GM12878 (cell line): ENCODE measurements around the gene CD244. TPM values are rescaled to one million over a fixed set of nuclear protein-coding genes. Genes with fewer than 3 reads are reported as not detected.

Experiments
- ATAC-seq: fragments of 200-7000 bp; cut with Tn5 transposase; 3 replicates; pipeline ENCODE4 v1.9.1; 2020; ENCODE audit warnings: mild to moderate bottlenecking, moderate library complexity
- BruUV-seq: library from RNA; stranded (reverse); fragments of 400-500 nt; replicated peaks from 2 replicates; lab custom pipeline; 2021; lab: Mats Ljungman, UMichigan
- CTCF ChIA-PET: fragments of 300-600 bp; sonication (Branson Sonifier 250); formaldehyde crosslinking; extraction: SDS; loops from one replicate; lab custom pipeline; 2021; ENCODE audit warnings: inconsistent platforms; lab: Yijun Ruan, JAX
- POLR2A ChIA-PET: fragments of 350-600 bp; formaldehyde crosslinking; extraction: SDS; loops from one replicate; lab custom pipeline; 2021; ENCODE audit warnings: inconsistent platforms; lab: Charles Lee
- RAD21 ChIA-PET: fragments of 300-600 bp; sonication (Branson Sonifier 250); formaldehyde crosslinking; loops from one replicate; lab custom pipeline; 2023; ENCODE audit warnings: antibody characterized with exemption; ENCODE audit not compliant: unreplicated experiment; lab: Charles Lee
- SMC1A ChIA-PET: fragments of 300-600 bp; sonication (Branson Sonifier 250); formaldehyde crosslinking; loops from one replicate; lab custom pipeline; 2023; ENCODE audit not compliant: unreplicated experiment, uncharacterized antibody; lab: Charles Lee
- DNase-seq: peaks from one replicate; pipeline ENCODE4 v3.0.0-alpha.2; 2011; ENCODE audit warnings: low read depth, low spot score
- FAIRE-seq: peaks from 3 replicates; lab custom pipeline; 2011; peaks lifted over from hg19 to GRCh38; lab: Jason Lieb, UNC
- H2AFZ ChIP-seq: 2 replicates; pipeline ENCODE4 v1.6.0; 2011; ENCODE audit warnings: low read depth, low read length, control low read depth; ENCODE audit not compliant: control insufficient read depth
- H3K27ac ChIP-seq: 2 replicates; pipeline ENCODE4 v1.5.1; 2011; ENCODE audit warnings: control low read depth; ENCODE audit not compliant: control insufficient read depth, insufficient read depth
- H3K27me3 ChIP-seq, 2 experiments: replicated peaks in 1 of 2; 2 replicates each; pipeline versions ENCODE4 v1.6.0 to v1.6.1; 2011; ENCODE audit warnings: low read length in 1 of 2; ENCODE audit not compliant: control insufficient read depth in 2 of 2, insufficient read depth in 2 of 2
- H3K36me3 ChIP-seq, 2 experiments: 2 replicates each; pipeline ENCODE4 v1.5.1; 2011; ENCODE audit warnings: low read length in 1 of 2; ENCODE audit not compliant: control insufficient read depth in 2 of 2, insufficient read depth in 2 of 2
- H3K4me1 ChIP-seq: 2 replicates; pipeline ENCODE4 v1.6.1; 2011; ENCODE audit warnings: mild to moderate bottlenecking, low read length, moderate library complexity, mixed read lengths; ENCODE audit not compliant: control insufficient read depth, insufficient read depth
- H3K4me2 ChIP-seq: 2 replicates; pipeline ENCODE4 v1.6.0; 2011; ENCODE audit warnings: control low read depth; ENCODE audit not compliant: control insufficient read depth, insufficient read depth
- H3K4me3 ChIP-seq: fragments of 200-600 bp; sonication (generic); 2 replicates; pipeline ENCODE4 v1.5.1; 2016
- H3K79me2 ChIP-seq: 2 replicates; pipeline ENCODE4 v1.6.0; 2011; ENCODE audit warnings: low read length; ENCODE audit not compliant: control insufficient read depth, insufficient read depth
- H3K9ac ChIP-seq: 2 replicates; pipeline ENCODE4 v1.8.0; 2011; ENCODE audit warnings: low read length, control low read depth, mixed read lengths; ENCODE audit not compliant: control insufficient read depth, insufficient read depth
- H3K9me3 ChIP-seq: replicated peaks from 3 replicates; pipeline ENCODE4 v1.5.1; 2011; ENCODE audit warnings: mild to moderate bottlenecking, low read length; ENCODE audit not compliant: control insufficient read depth, insufficient read depth
- H4K20me1 ChIP-seq: 2 replicates; pipeline ENCODE4 v1.6.0; 2011; ENCODE audit not compliant: control insufficient read depth, insufficient read depth
- BACH1 ChIP-seq: fragments of 450-650 bp; IDR thresholded peaks from 2 replicates; pipeline ENCODE4 v1.6.1; 2017; ENCODE audit warnings: mild to moderate bottlenecking, borderline replicate concordance
- CBX3 ChIP-seq: fragments of 200-600 bp; sonication (generic); IDR thresholded peaks from 2 replicates; pipeline ENCODE4 v1.6.1; 2016; ENCODE audit warnings: low read depth, borderline replicate concordance
- FOS ChIP-seq: IDR thresholded peaks from 3 replicates; pipeline ENCODE4 v1.6.1; 2011; ENCODE audit warnings: borderline replicate concordance; ENCODE audit not compliant: insufficient read length; ENCODE audit errors: extremely low read depth
- FOXK2 ChIP-seq: fragments of 450-650 bp; IDR thresholded peaks from 2 replicates; pipeline ENCODE4 v1.6.1; 2017; ENCODE audit warnings: mild to moderate bottlenecking, moderate library complexity
- IRF4 ChIP-seq: IDR thresholded peaks from 2 replicates; pipeline ENCODE4 v1.6.1; 2011; ENCODE audit warnings: low read depth, low read length
- NFYB ChIP-seq: IDR thresholded peaks from 2 replicates; pipeline ENCODE4 v1.6.1; 2011; ENCODE audit warnings: low read depth, mild to moderate bottlenecking, low read length, improper control_type of control experiment, moderate library complexity; ENCODE audit not compliant: insufficient read depth
- NR2C1 ChIP-seq: fragments of 450-650 bp; IDR thresholded peaks from 2 replicates; pipeline ENCODE4 v1.6.1; 2017; ENCODE audit warnings: antibody characterized with exemption, mild to moderate bottlenecking, moderate library complexity
- NR2F1 ChIP-seq: fragments of 450-650 bp; conservative IDR thresholded peaks from 2 replicates; pipeline ENCODE4 v1.6.1; 2017; ENCODE audit warnings: mild to moderate bottlenecking
- RAD21 ChIP-seq: IDR thresholded peaks from 2 replicates; pipeline ENCODE4 v1.6.1; 2011; ENCODE audit warnings: mild to moderate bottlenecking, low read depth, low read length, moderate library complexity; ENCODE audit not compliant: insufficient read depth
- RB1 ChIP-seq: fragments of 450-650 bp; formaldehyde crosslinking; IDR thresholded peaks from 2 replicates; pipeline ENCODE4 v1.6.1; 2017; ENCODE audit warnings: mild to moderate bottlenecking, borderline replicate concordance
- SUZ12 ChIP-seq: fragments of 200-600 bp; sonication (generic); IDR thresholded peaks from one replicate; pipeline ENCODE4 v1.6.1; 2018; ENCODE audit warnings: antibody characterized with exemption, mild to moderate bottlenecking; ENCODE audit not compliant: unreplicated experiment
- USF1 ChIP-seq: IDR thresholded peaks from 2 replicates; pipeline ENCODE4 v1.6.1; 2011; ENCODE audit warnings: borderline replicate concordance, low read depth, mild to moderate bottlenecking, moderate library complexity, mixed read lengths, low read length; ENCODE audit not compliant: insufficient read depth; ENCODE audit errors: extremely low read length
- YY1 ChIP-seq: IDR thresholded peaks from 2 replicates; pipeline ENCODE4 v1.6.1; 2011; ENCODE audit warnings: low read depth, mild to moderate bottlenecking, low read length
- ZBTB33 ChIP-seq: fragments of 450-650 bp; IDR thresholded peaks from 2 replicates; pipeline ENCODE4 v1.6.1; 2017; ENCODE audit warnings: mild to moderate bottlenecking
- ZNF622 ChIP-seq: fragments of 450-650 bp; IDR thresholded peaks from 2 replicates; pipeline ENCODE4 v1.6.1; 2017; ENCODE audit warnings: mild to moderate bottlenecking, inconsistent platforms
- WGBS: methylation state at CpG from one replicate; pipeline ENCODE4 v1.1.6; 2016; ENCODE audit warnings: low lambda C conversion rate; ENCODE audit not compliant: insufficient replicate concordance, insufficient coverage; ENCODE audit errors: missing lambda C conversion rate; 5-methylcytosine and 5-hydroxymethylcytosine counted together
- in situ Hi-C: fragments of 300-500 bp; cut with MboI; formaldehyde crosslinking; loops from 9 replicates; pipeline ENCODE4 v1.14.3; 2018; ENCODE audit warnings: mixed read lengths
- intact Hi-C: fragments of 100-400 bp; cut with micrococcal nuclease; formaldehyde crosslinking; loops from one replicate; pipeline ENCODE4 v1.14.2; 2022; ENCODE audit not compliant: unreplicated experiment
- polyA plus RNA-seq, 11 experiments: library from polyadenylated mRNA; depleted of rRNA in 4 of 11; unstranded in 6 of 11; stranded (reverse) in 5 of 11; fragments of >200 nt; fragmentation: Nextera tagmentation in 4 of 11; fragmentation: Illumina TruSeq in 1 of 11; extraction: Ambion mirVana in 4 of 11; extraction: Trizol in 1 of 11; gene quantifications; 1 replicate in 1 of 11; 2 replicates in 10 of 11; pipeline versions ENCODE4 v1.2.1 to v1.2.3, GENCODE V29; 2011 to 2016; ENCODE audit warnings: inconsistent platforms in 2 of 11, missing spikeins in 2 of 11, low read depth in 1 of 11
- total RNA-seq, 4 experiments: library from RNA; depleted of rRNA in 3 of 4; stranded (reverse); fragments of >200 nt in 3 of 4; fragmentation: Illumina TruSeq in 1 of 4; extraction: Trizol in 1 of 4; gene quantifications; 2 replicates each; pipeline versions ENCODE4 v1.2.1 to v1.2.3, GENCODE V29; 2013 to 2021
- TF ChIP-seq, protein P1 (sequence below): fragments of 450-650 bp; IDR thresholded peaks from 2 replicates; pipeline ENCODE4 v1.6.1; 2017; ENCODE audit warnings: low read depth, mild to moderate bottlenecking, moderate library complexity
- TF ChIP-seq, protein P2 (sequence below): fragments of 450-650 bp; formaldehyde crosslinking; IDR thresholded peaks from 2 replicates; pipeline ENCODE4 v1.4.0; 2020; ENCODE audit warnings: mild to moderate bottlenecking, moderate library complexity

The CD244 gene
- total and polyA plus RNA-seq, 10 of the 15 experiments (the other 5 are each of a cell fraction or from before 2014, with no cell fraction given), result 0.24 to 13.6 (median 0.73) TPM

- ChIA-PET POLR2A (no interaction called here), SMC1A (interaction anchor here (0.8 to 1.6 kb wide), 2 partner anchors 14 to 122 kb away, joined by 3 to 5 read pairs; no protein-coding TSS in a partner anchor), RAD21 (no interaction called here), CTCF (interaction anchor here (0.9 to 1.6 kb wide), 3 partner anchors 68 to 186 kb away, joined by 3 to 5 read pairs (median 4); no protein-coding TSS in a partner anchor)
- DNase-seq, result no peak
- no peak for ATAC-seq
- intact Hi-C loops, result no loop called here
- Histone ChIP-seq H3K4me2 (no peak overlapping the region), H4K20me1 (no peaks in the 10 kb centered on the region), H3K36me3 (no peaks in the 10 kb centered on the region), H3K79me2 (no peaks in the 10 kb centered on the region), H3K27ac (no peak overlapping the region), H3K9me3 (no peaks in the 10 kb centered on the region), H3K4me3 (no peak overlapping the region), H3K9ac (no peak overlapping the region), H3K27me3 (no peaks in the 10 kb centered on the region), H2AFZ (no peak overlapping the region), H3K4me1 (no peaks in the 10 kb centered on the region)
- no peak for FAIRE-seq
- 49% methylated on average over 7 of the region's 7 CpGs for WGBS
- no TSS peak for BruUV-seq
- in situ Hi-C loops, result no loop called here
- TF ChIP-seq, protein P1, sequence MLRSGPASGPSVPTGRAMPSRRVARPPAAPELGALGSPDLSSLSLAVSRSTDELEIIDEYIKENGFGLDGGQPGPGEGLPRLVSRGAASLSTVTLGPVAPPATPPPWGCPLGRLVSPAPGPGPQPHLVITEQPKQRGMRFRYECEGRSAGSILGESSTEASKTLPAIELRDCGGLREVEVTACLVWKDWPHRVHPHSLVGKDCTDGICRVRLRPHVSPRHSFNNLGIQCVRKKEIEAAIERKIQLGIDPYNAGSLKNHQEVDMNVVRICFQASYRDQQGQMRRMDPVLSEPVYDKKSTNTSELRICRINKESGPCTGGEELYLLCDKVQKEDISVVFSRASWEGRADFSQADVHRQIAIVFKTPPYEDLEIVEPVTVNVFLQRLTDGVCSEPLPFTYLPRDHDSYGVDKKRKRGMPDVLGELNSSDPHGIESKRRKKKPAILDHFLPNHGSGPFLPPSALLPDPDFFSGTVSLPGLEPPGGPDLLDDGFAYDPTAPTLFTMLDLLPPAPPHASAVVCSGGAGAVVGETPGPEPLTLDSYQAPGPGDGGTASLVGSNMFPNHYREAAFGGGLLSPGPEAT, result no peak
- no peak for TF ChIP-seq ZNF622
- TF ChIP-seq FOXK2, result no peak
- TF ChIP-seq BACH1, result no peak
- TF ChIP-seq USF1, result no peak
- TF ChIP-seq NR2F1, result no peak
- no peak for TF ChIP-seq SUZ12
- TF ChIP-seq ZBTB33, result no peak
- TF ChIP-seq YY1, result no peak
- TF ChIP-seq NR2C1, result no peak
- TF ChIP-seq CBX3, result no peak
- TF ChIP-seq RAD21, result no peak
- no peak for TF ChIP-seq FOS
- TF ChIP-seq IRF4, result no peak
- no peak for TF ChIP-seq RB1
- TF ChIP-seq, protein P2, sequence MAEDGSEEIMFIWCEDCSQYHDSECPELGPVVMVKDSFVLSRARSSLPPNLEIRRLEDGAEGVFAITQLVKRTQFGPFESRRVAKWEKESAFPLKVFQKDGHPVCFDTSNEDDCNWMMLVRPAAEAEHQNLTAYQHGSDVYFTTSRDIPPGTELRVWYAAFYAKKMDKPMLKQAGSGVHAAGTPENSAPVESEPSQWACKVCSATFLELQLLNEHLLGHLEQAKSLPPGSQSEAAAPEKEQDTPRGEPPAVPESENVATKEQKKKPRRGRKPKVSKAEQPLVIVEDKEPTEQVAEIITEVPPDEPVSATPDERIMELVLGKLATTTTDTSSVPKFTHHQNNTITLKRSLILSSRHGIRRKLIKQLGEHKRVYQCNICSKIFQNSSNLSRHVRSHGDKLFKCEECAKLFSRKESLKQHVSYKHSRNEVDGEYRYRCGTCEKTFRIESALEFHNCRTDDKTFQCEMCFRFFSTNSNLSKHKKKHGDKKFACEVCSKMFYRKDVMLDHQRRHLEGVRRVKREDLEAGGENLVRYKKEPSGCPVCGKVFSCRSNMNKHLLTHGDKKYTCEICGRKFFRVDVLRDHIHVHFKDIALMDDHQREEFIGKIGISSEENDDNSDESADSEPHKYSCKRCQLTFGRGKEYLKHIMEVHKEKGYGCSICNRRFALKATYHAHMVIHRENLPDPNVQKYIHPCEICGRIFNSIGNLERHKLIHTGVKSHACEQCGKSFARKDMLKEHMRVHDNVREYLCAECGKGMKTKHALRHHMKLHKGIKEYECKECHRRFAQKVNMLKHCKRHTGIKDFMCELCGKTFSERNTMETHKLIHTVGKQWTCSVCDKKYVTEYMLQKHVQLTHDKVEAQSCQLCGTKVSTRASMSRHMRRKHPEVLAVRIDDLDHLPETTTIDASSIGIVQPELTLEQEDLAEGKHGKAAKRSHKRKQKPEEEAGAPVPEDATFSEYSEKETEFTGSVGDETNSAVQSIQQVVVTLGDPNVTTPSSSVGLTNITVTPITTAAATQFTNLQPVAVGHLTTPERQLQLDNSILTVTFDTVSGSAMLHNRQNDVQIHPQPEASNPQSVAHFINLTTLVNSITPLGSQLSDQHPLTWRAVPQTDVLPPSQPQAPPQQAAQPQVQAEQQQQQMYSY, result no peak
- TF ChIP-seq NFYB, result no peak
Observed at GRCh38 chr1:160911441-160911840, 48.8 kb upstream of the CD244 start.
